Progenitor cell of endocrine pancreas (in vitro differentiated cells): Measurements from ENCODE around the gene GSG1L2. TPM values are rescaled to one million over a fixed set of nuclear protein-coding genes. Genes with fewer than 3 reads are reported as not detected.

ENCODE experiments used
- DNase-seq: peaks from one replicate; pipeline ENCODE4 v3.0.0; 2021; ENCODE audit warnings: low spot score; ENCODE audit not compliant: unreplicated experiment
- H3K27ac Mint-ChIP-seq: 2 replicates; pipeline ENCODE4 v1.8.0; 2021; ENCODE audit warnings: mild to moderate bottlenecking, moderate library complexity, mixed read lengths
- H3K27me3 Mint-ChIP-seq: 2 replicates; pipeline ENCODE4 v1.8.0; 2021; ENCODE audit warnings: mixed read lengths
- H3K36me3 Mint-ChIP-seq: 2 replicates; pipeline ENCODE4 v1.8.0; 2022; ENCODE audit warnings: mixed read lengths; ENCODE audit not compliant: insufficient read depth
- H3K4me1 Mint-ChIP-seq: 2 replicates; pipeline ENCODE4 v1.8.0; 2021; ENCODE audit warnings: low read depth, mixed read lengths
- H3K4me3 Mint-ChIP-seq: 2 replicates; pipeline ENCODE4 v1.8.0; 2021; ENCODE audit warnings: low read depth, mild to moderate bottlenecking, moderate library complexity, mixed read lengths
- H3K9me3 Mint-ChIP-seq: 2 replicates; pipeline ENCODE4 v1.8.0; 2021; ENCODE audit warnings: low read depth, mixed read lengths
- CTCF ChIP-seq: fragments of 200-600 bp; sonication (generic); IDR thresholded peaks from one replicate; pipeline ENCODE4 v1.5.0; 2021; ENCODE audit warnings: antibody characterized with exemption, mild to moderate bottlenecking; ENCODE audit not compliant: unreplicated experiment
- total RNA-seq: library from RNA; stranded (reverse); gene quantifications from 2 replicates; pipeline ENCODE4 v1.2.1, GENCODE V29; 2021

The GSG1L2 gene
- total RNA-seq, 1 donor from 2014 or later: not detected

- Mint-ChIP-seq H3K4me3 (no peak overlapping the region), H3K9me3 (no peaks in the 10 kb centered on the region), H3K4me1 (no peaks in the 10 kb centered on the region), H3K27ac (no peak overlapping the region), H3K27me3 (peaks cover 19% of the 10 kb centered on the region), H3K36me3 (no peaks in the 10 kb centered on the region)
- no peak for DNase-seq
- no peak for TF ChIP-seq CTCF
These were observed 58.2 kb downstream of the GSG1L2 start for GRCh38 chr17:9763643-9764042.

GRCh38 chr17:9760266-9760665 lies 61.6 kb downstream of the GSG1L2 start:
- Mint-ChIP-seq H3K9me3 (no peaks in the 10 kb centered on the region), H3K27ac (no peak overlapping the region), H3K4me1 (no peaks in the 10 kb centered on the region), H3K4me3 (no peak overlapping the region), H3K36me3 (no peaks in the 10 kb centered on the region), H3K27me3 (peaks cover 13% of the 10 kb centered on the region)
- TF ChIP-seq CTCF: no peak
- DNase-seq: no peak

- no peaks in the 10 kb centered on the region for H3K9me3 Mint-ChIP-seq
- H3K36me3 Mint-ChIP-seq: no peaks in the 10 kb centered on the region
- H3K27me3 Mint-ChIP-seq: peaks cover 4% of the 10 kb centered on the region
- TF ChIP-seq CTCF: no peak
- H3K4me1 Mint-ChIP-seq: no peaks in the 10 kb centered on the region
- H3K4me3 Mint-ChIP-seq: no peak overlapping the region
- no peak overlapping the region for H3K27ac Mint-ChIP-seq
- DNase-seq: no peak
These were observed 66.8 kb downstream of the GSG1L2 start for GRCh38 chr17:9755083-9755482.

Other genes starting within 250 kb of the GSG1L2 start
- gene STX8, start 246.3 kb downstream of the GSG1L2 start, total RNA-seq: 63.4 and 67.1 TPM in 2 replicates
- 0.19 TPM in 1 of 2 replicates, not detected in the other for gene CFAP52, start 245.4 kb downstream of the GSG1L2 start, total RNA-seq
- 9.7 and 10.4 TPM in 2 replicates for gene USP43, start 176.6 kb downstream of the GSG1L2 start, total RNA-seq
- not detected in 2 replicates for gene DHRS7C, start 30.5 kb downstream of the GSG1L2 start, total RNA-seq
- not detected in 2 replicates for gene GLP2R, start 3.8 kb upstream of the GSG1L2 start, total RNA-seq
- not detected in 2 replicates for gene RCVRN, start 83.2 kb upstream of the GSG1L2 start, total RNA-seq